H9 (cell line): Measurements from ENCODE around the gene ACP6. TPM values are rescaled to one million over a fixed set of nuclear protein-coding genes. Genes with fewer than 3 reads are reported as not detected.

Source experiments
- DNase-seq: peaks from one replicate; pipeline ENCODE4 v3.0.0-alpha.2; 2017
- H2AFZ ChIP-seq: one replicate; pipeline ENCODE4 v1.6.1; 2013; ENCODE audit warnings: mild to moderate bottlenecking, low read length, control low read depth, moderate library complexity
- H2AK5ac ChIP-seq: 2 replicates; pipeline ENCODE4 v1.6.1; 2013; ENCODE audit warnings: low read length, control low read depth, mixed read lengths; ENCODE audit not compliant: insufficient read length
- H2BK120ac ChIP-seq: one replicate; pipeline ENCODE4 v1.6.1; 2013; ENCODE audit warnings: low read depth, mild to moderate bottlenecking, low read length, control low read depth, inconsistent platforms; ENCODE audit not compliant: poor library complexity, severe bottlenecking
- H2BK12ac ChIP-seq: 2 replicates; pipeline ENCODE4 v1.6.1; 2013; ENCODE audit warnings: low read length, control low read depth, mixed read lengths, low read depth; ENCODE audit not compliant: insufficient read length
- H2BK15ac ChIP-seq: 2 replicates; pipeline ENCODE4 v1.6.1; 2013; ENCODE audit warnings: low read depth, low read length, control low read depth
- H2BK20ac ChIP-seq: one replicate; pipeline ENCODE4 v1.6.1; 2013; ENCODE audit warnings: low read depth, mild to moderate bottlenecking, low read length, control low read depth, inconsistent platforms; ENCODE audit not compliant: poor library complexity, severe bottlenecking
- H2BK5ac ChIP-seq: 2 replicates; pipeline ENCODE4 v1.6.1; 2013; ENCODE audit warnings: low read length, control low read depth, mixed read lengths; ENCODE audit not compliant: insufficient read length
- H3K14ac ChIP-seq: 2 replicates; pipeline ENCODE4 v1.6.1; 2013; ENCODE audit warnings: low read length, control low read depth; ENCODE audit not compliant: insufficient read depth
- H3K18ac ChIP-seq: 2 replicates; pipeline ENCODE4 v1.6.1; 2013; ENCODE audit warnings: low read depth, mild to moderate bottlenecking, mixed read lengths, low read length, control low read depth; ENCODE audit not compliant: insufficient read length
- H3K23ac ChIP-seq: 2 replicates; pipeline ENCODE4 v1.6.1; 2013; ENCODE audit warnings: low read length, control low read depth, mixed read lengths, low read depth; ENCODE audit not compliant: insufficient read length
- H3K23me2 ChIP-seq: 2 replicates; pipeline ENCODE4 v1.6.1; 2013; ENCODE audit warnings: low read depth, mild to moderate bottlenecking, mixed read lengths, low read length, control low read depth; ENCODE audit not compliant: insufficient read length, poor library complexity, severe bottlenecking
- H3K27ac ChIP-seq: 2 replicates; pipeline ENCODE4 v1.5.1; 2013; ENCODE audit warnings: low read length, control low read depth, mixed read lengths, low read depth; ENCODE audit not compliant: insufficient read length
- H3K27me3 ChIP-seq: 2 replicates; pipeline ENCODE4 v1.6.1; 2013; ENCODE audit warnings: low read length, control low read depth, inconsistent platforms; ENCODE audit not compliant: insufficient read depth
- H3K4ac ChIP-seq: 2 replicates; pipeline ENCODE4 v1.6.1; 2013; ENCODE audit warnings: low read depth, mild to moderate bottlenecking, control low read depth, inconsistent platforms, low read length, moderate library complexity
- H3K4me1 ChIP-seq: 2 replicates; pipeline ENCODE4 v1.6.1; 2013; ENCODE audit warnings: low read length, control low read depth, inconsistent platforms; ENCODE audit not compliant: insufficient read depth
- H3K4me2 ChIP-seq: 2 replicates; pipeline ENCODE4 v1.6.1; 2013; ENCODE audit warnings: low read length, control low read depth, mixed read lengths; ENCODE audit not compliant: insufficient read length, insufficient read depth
- H3K56ac ChIP-seq: 2 replicates; pipeline ENCODE4 v1.6.1; 2013; ENCODE audit warnings: low read depth, mild to moderate bottlenecking, mixed read lengths, low read length, control low read depth; ENCODE audit not compliant: insufficient read length
- H3K79me1 ChIP-seq: 2 replicates; pipeline ENCODE4 v1.6.1; 2013; ENCODE audit warnings: low read depth, mild to moderate bottlenecking, moderate library complexity, low read length, control low read depth, inconsistent platforms; ENCODE audit not compliant: insufficient read depth, poor library complexity, severe bottlenecking
- H3K79me2 ChIP-seq: 2 replicates; pipeline ENCODE4 v1.6.1; 2013; ENCODE audit warnings: low read length, control low read depth, inconsistent platforms; ENCODE audit not compliant: insufficient read depth
- H3K9ac ChIP-seq: 2 replicates; pipeline ENCODE4 v1.6.1; 2013; ENCODE audit warnings: low read length, control low read depth, mixed read lengths; ENCODE audit not compliant: insufficient read length; ENCODE audit errors: extremely low read depth
- H3K9me3 ChIP-seq: one replicate; pipeline ENCODE4 v1.6.1; 2013; ENCODE audit warnings: low read depth, low read length, inconsistent platforms; ENCODE audit not compliant: control insufficient read depth
- H3T11ph ChIP-seq: one replicate; pipeline ENCODE4 v1.6.1; 2013; ENCODE audit warnings: mild to moderate bottlenecking, low read length, control low read depth, inconsistent platforms
- H4K20me1 ChIP-seq: one replicate; pipeline ENCODE4 v1.6.1; 2013; ENCODE audit not compliant: control insufficient read depth, insufficient read length, insufficient read depth
- H4K5ac ChIP-seq: 2 replicates; pipeline ENCODE4 v1.6.1; 2013; ENCODE audit warnings: low read depth, mild to moderate bottlenecking, mixed read lengths, low read length, control low read depth; ENCODE audit not compliant: insufficient read length
- H4K8ac ChIP-seq: replicated peaks from 2 replicates; pipeline ENCODE4 v1.6.1; 2013; ENCODE audit warnings: low read length, control low read depth, mixed read lengths, low read depth; ENCODE audit not compliant: insufficient read length
- H4K91ac ChIP-seq: 2 replicates; pipeline ENCODE4 v1.6.1; 2013; ENCODE audit warnings: low read depth, mild to moderate bottlenecking, moderate library complexity, mixed read lengths, low read length, control low read depth; ENCODE audit not compliant: insufficient read length
- H3K27ac Mint-ChIP-seq, 3 experiments: 2 replicates in 2 of 3; 3 replicates in 1 of 3; pipeline ENCODE4 v1.8.0; 2020 to 2021; ENCODE audit warnings: mixed read lengths in 3 of 3, mild to moderate bottlenecking in 1 of 3, moderate library complexity in 1 of 3
- H3K27me3 Mint-ChIP-seq: 2 replicates; pipeline ENCODE4 v1.8.0; 2021; ENCODE audit warnings: low read depth, mild to moderate bottlenecking, moderate library complexity, mixed read lengths
- H3K36me3 Mint-ChIP-seq, 3 experiments: 2 replicates in 2 of 3; 3 replicates in 1 of 3; pipeline ENCODE4 v1.8.0; 2020 to 2021; ENCODE audit warnings: low read depth in 3 of 3, mixed read lengths in 3 of 3; ENCODE audit not compliant: insufficient read depth in 1 of 3
- H3K4me1 Mint-ChIP-seq, 2 experiments: 2 replicates each; pipeline ENCODE4 v1.8.0; 2020; ENCODE audit warnings: mixed read lengths in 2 of 2
- H3K4me3 Mint-ChIP-seq, 2 experiments: 2 replicates in 1 of 2; 3 replicates in 1 of 2; pipeline ENCODE4 v1.8.0; 2020 to 2021; ENCODE audit warnings: mild to moderate bottlenecking in 2 of 2, mixed read lengths in 2 of 2, moderate library complexity in 1 of 2
- H3K9me3 Mint-ChIP-seq, 2 experiments: 2 replicates in 1 of 2; 3 replicates in 1 of 2; pipeline ENCODE4 v1.8.0; 2020; ENCODE audit warnings: mild to moderate bottlenecking in 2 of 2, mixed read lengths in 2 of 2, moderate library complexity in 1 of 2
- CTCF ChIP-seq: fragments of 200-600 bp; sonication (generic); conservative IDR thresholded peaks from 3 replicates; pipeline ENCODE4 v1.8.0; 2021; ENCODE audit warnings: antibody characterized with exemption, mild to moderate bottlenecking
- WGBS: extraction: QIAGEN DNeasy Blood & Tissue Kit; methylation state at CpG from one replicate; pipeline ENCODE4 v1.1.7; 2013; ENCODE audit warnings: missing lambda C conversion rate, low lambda C conversion rate, mixed read lengths; ENCODE audit not compliant: insufficient read length; ENCODE audit errors: extremely low coverage; 5-methylcytosine and 5-hydroxymethylcytosine counted together
- total RNA-seq: library from RNA; stranded (reverse); gene quantifications from 2 replicates; pipeline ENCODE4 v1.2.1, GENCODE V29; 2021

ACP6 gene
- total RNA-seq, 1 experiment from 2014 or later = 17.1 TPM

- no peak overlapping the region for H2BK5ac ChIP-seq
- no peak overlapping the region for H4K91ac ChIP-seq
- Mint-ChIP-seq H3K27ac (no peak overlapping the region; a peak in 2 of 7 replicates), H3K27me3 (peaks cover 5% of the 10 kb centered on the region; the same call in 1 of the 2 replicates), H3K4me3 (no peak overlapping the region; a peak in 1 of 5 replicates), H3K9me3 (no peaks in the 10 kb centered on the region; a peak in 1 of 5 replicates), H3K36me3 (no peaks in the 10 kb centered on the region), H3K4me1 (peaks cover 8 to 10% of the 10 kb centered on the region in 2 experiments)
- H2AK5ac ChIP-seq = no peak overlapping the region
- no peak overlapping the region for H3T11ph ChIP-seq
- peak; percentile 77 for DNase-seq
- H2BK12ac ChIP-seq = no peak overlapping the region
- H2BK20ac ChIP-seq = no peak overlapping the region
- WGBS = no CpG with 5 or more reads among the region's 10 CpGs
- no peaks in the 10 kb centered on the region for H4K20me1 ChIP-seq
- H4K8ac ChIP-seq = no peak overlapping the region
- peak; percentile 88 for TF ChIP-seq CTCF
- no peaks in the 10 kb centered on the region for H3K79me2 ChIP-seq
- H3K27me3 ChIP-seq = no peaks in the 10 kb centered on the region
- H2BK120ac ChIP-seq = no peak overlapping the region
- no peak overlapping the region for H2BK15ac ChIP-seq
- no peak overlapping the region for H2AFZ ChIP-seq
- no peak overlapping the region for H3K14ac ChIP-seq
- H3K23me2 ChIP-seq = no peaks in the 10 kb centered on the region
- no peak overlapping the region for H3K4ac ChIP-seq
- H3K9me3 ChIP-seq = no peaks in the 10 kb centered on the region
- no peak overlapping the region for H3K56ac ChIP-seq
- no peaks in the 10 kb centered on the region for H3K4me1 ChIP-seq
- no peak overlapping the region for H4K5ac ChIP-seq
- no peaks in the 10 kb centered on the region for H3K79me1 ChIP-seq
- no peak overlapping the region for H3K27ac ChIP-seq
- H3K9ac ChIP-seq = no peak overlapping the region
- no peak overlapping the region for H3K18ac ChIP-seq
- no peak overlapping the region for H3K23ac ChIP-seq
- H3K4me2 ChIP-seq = no peak overlapping the region
Observed at GRCh38 chr1:147700042-147701006, 30.0 kb upstream of the ACP6 start.
